HuH-7 (cell line): ENCODE data around the gene RNF223.
"Not testable (repeated sequence)": the region's sequence is repeated elsewhere in the genome, so short reads cannot be mapped to it uniquely, and the experiment has no call there.

Source experiments
- DNase-seq: peaks from one replicate; pipeline ENCODE4 v3.0.0; 2011; ENCODE audit warnings: low spot score

RNF223 gene

DNA sequence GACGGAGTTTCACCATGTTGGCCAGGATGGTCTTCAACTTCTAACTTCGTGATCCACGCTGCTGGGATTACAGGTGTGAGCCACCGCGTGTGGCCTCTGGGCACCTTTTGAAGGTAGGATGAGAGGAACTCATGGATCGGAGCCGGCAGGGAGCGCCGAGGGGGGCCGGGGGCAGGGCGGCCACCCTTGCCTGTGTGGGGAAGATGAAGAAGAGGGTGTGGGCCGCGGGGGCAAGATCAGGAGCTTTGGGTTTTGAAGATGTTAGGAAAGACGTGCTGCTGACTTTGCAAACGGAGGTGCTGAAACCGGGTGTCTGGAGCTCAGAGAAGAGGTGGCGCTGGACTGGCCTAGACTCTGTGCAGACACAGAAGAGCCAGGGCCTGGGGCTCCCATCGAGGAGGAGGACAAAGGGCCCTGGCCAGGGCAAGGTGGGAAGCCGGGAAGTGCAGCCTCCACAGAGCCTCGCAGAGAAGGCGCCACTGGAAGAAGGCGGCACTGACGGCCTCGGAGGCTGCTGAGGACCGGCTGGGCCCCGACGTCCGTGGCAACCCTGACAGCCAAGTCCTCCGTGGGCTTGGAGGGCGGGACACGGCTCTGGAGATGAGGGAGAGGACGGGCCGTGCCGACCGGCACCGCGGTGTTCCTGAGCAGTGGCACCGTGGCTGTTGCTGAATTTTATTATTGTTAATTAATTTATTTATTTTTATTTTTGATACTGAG lies 13.7 kb downstream of the RNF223 start:
- no peak for DNase-seq

DNA sequence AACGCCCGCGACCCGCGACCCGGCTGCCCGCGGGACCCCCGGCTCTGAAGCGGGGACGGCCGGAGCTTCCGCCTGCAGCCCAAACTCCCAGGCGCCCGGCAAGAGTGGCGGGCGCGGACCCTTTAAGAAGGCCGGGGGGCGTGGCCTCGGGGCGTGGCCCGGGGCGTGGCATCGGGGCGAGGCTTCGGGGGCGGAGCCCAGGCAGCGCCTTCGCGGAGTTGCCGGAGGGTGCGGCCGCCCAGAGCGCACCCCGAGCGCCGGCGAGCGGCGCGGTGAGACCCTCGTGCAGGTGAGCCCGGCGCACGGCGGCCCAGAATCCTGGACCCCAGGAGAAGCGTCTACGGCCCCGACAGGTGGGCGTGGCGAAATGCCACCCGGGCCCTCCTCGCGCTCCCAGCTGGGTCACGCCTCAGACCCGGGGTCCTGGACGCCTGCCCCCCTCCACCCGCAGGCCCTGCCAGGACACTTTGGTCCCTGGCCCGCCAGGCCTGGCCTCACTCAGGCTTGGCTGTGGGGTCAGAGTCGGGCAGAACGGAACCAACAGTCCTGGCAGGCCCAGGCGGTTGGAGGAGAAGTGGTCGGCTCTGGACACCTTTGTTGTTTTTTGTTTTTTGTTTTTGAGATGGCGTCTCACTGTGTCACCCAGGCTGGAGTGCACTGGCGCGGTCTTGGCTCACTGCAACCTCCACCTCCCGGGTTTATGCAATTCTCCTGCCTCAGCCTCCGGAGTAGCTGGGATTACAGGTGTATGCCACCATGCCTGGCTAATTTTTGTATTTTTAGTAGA lies 14.4 kb downstream of the RNF223 start:
- peak; percentile 90 for DNase-seq

DNA sequence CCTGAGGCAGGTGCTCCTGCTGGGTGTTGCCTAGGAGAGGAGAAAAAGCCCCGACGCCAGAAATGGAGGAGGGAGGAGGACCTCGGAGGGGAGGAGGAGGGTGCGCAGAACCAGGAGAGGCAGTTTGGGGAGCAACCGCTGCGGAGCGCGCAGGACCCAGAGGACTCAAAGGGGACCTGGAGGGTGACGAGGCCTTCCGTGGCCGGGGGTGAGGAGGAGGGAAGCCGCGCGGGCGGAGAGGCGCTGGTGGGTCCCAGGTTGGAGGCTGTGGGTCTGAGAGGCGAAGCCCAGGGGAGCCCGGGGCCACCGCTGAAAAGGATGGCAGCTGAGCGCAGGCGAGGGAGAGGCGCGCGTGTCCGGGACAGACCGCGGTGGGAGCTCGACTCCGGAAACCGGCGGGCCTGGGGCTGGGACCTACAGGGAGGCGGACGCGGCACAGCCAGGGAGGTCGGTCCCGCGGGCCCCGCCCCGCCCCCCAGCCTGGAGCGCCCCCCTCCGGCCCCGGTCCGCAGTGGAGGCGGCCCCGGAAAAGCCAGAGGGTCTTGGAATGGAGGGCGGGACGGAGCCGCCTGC lies 15.1 kb downstream of the RNF223 start:
- DNase-seq, result peak; percentile 84

DNA sequence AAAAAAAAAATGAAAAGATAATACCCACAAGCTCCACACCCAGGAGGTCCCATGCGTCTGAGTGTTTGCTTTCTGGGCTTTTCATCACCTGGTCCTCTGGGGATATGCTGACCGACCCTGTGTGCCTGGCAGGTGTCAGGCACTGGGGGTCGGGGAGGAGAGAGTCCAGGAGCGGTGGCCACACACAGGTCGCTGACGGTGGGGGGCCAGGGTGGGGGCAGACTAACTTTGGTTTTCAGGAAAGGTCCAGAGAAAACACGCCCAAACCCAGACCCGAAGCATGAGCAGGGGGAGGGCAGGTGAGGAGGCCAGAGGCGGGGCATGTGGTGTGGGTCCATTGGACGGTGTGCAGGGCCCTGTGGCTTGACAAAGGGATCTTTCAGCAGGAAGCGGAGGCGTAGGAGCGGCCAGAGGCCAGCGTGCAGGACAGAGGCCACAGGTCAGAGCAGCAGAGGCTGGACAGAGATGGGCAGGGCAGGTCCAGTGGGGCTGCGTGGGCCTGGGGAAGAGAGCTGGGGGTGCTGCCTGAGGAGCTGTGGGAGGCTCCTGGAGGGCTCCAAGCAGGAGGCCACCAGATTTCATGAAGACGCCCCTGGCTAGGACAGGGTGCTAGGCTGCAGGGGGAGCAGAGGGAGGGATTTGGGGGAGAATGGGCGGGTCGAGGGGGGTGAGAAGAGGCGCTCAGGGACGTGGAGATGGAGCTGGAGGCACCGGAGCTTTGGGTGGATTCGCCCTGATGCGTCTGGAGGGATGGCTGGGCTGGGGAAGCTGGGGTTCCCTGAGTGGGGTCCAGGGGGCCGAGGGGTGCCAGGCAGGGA lies 15.8 kb downstream of the RNF223 start:
- peak; percentile 82 for DNase-seq

DNA sequence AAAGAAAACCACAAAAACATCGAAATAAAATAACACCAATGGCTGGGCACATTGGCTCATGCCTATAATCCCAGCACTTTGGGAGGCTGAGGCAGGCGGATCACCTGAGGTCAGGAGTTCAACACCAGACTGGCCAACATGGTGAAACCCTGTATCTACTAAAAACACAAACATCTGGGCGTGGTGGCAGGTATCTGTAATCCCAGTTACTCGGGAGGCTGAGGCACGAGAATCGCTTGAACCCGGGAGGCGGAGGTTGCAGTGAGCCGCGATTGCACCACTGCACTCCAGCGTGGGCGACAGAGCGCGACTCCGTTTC lies 16.4 kb downstream of the RNF223 start:
- not testable (repeated sequence) for DNase-seq

DNA sequence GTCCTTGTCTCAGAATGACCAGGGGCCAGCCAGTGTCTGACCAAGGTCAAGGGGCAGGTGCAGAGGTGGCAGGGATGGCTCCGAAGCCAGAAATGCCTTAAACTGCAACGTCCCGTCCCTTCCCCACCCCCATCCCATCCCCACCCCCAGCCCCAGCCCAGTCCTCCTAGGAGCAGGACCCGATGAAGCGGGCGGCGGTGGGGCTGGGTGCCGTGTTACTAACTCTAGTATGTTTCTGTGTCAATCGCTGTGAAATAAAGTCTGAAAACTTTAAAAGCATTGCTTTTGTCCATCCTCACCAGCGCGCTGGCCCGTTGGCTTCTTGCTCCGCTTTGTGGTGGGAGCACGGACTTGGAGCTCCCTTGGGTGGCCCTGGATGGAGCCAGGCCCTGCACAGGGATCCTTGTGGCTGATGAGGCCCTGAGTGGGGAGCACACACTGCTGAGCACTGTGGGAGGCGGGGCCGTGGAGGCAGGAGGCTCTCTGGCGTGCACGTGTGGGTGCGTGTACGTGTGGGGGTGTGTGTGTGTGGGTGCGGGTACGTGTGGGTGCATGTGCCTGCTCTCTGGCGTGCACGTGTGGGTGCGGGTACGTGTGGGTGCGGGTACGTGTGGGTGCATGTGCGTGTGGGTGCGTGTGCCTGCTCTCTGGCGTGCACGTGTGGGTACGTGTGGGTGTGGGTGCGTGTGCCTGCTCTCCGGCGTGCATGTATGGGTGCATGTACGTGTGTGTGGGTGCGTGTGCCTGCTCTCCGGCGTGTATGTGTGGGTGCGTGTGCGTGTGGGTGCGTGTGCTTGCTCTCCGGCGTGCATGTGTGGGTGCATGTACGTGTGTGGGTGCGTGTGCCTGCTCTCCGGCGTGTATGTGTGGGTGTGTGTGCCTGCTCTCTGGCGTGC lies 18.0 kb downstream of the RNF223 start:
- no peak for DNase-seq

DNA sequence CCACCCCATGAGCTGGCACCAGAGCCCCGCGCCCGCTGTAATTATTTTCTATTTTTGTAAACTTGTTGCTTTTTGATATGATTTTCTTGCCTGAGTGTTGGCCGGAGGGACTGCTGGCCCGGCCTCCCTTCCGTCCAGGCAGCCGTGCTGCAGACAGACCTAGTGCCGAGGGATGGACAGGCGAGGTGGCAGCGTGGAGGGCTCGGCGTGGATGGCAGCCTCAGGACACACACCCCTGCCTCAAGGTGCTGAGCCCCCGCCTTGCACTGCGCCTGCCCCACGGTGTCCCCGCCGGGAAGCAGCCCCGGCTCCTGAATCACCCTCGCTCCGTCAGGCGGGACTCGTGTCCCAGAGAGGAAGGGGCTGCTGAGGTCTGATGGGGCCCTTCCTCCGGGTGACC lies 19.1 kb downstream of the RNF223 start:
- no peak for DNase-seq

DNA sequence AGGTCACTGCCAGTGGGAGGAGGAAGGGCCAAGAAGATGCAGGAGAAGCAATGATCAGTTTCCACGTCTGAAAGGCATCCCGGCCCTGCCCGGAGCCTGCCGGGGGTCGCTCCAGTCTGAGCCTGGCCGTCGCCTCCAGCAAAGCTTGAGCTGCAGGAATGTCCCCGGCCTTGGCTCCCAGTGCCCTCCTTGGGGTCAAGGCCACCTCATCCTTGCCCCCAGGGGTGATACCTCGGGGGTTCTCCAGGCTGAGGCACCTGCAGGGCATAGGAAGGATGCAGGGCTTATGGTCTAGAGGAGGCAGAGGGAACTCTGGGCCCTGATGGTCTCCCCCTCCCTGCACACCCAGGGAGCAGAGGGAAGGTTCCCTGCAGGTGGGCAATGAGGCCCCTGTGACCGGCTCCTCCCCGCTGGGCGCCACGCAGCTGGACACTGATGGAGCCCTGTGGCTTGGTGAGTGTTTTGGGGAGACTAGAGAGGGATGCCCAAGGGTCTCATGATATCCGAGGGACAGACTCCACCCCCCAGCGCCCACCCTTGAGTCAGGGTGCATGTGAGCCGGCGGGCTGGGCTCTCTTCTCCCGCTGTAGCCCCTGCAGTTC lies 19.9 kb downstream of the RNF223 start:
- DNase-seq, result no peak

DNA sequence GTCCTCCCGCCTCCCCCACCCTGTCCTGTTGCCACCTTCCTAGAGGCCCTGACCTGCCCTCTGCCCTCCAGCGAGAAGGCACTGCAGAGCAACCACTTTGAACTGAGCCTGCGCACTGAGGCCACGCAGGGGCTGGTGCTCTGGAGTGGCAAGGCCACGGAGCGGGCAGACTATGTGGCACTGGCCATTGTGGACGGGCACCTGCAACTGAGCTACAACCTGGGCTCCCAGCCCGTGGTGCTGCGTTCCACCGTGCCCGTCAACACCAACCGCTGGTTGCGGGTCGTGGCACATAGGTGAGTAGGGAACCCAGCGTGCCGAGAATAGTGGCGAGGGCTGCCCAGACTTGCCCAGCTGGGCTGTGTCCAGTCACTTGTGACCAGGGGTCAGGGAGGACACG lies 20.4 kb downstream of the RNF223 start:
- no peak for DNase-seq

DNA sequence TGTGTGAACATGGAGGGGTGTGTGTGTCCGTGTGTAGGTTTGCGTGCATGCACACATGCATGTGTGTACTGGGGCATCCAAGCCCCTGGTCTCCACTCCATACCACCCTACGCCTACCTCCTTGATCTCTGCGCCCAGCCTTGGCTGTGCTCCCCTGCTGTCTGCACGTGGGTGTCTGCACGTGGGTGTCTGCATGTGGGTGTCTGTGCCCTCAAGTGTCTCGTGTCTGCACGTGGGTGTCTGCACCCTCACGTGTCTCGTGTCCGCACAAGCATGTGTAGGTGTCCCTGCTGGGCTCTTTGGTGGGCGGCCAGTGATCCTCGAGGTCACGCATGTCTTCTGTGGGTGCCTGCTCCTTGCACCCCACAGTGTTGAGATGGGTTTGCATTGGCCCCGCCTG lies 21.1 kb downstream of the RNF223 start:
- DNase-seq, result no peak

DNA sequence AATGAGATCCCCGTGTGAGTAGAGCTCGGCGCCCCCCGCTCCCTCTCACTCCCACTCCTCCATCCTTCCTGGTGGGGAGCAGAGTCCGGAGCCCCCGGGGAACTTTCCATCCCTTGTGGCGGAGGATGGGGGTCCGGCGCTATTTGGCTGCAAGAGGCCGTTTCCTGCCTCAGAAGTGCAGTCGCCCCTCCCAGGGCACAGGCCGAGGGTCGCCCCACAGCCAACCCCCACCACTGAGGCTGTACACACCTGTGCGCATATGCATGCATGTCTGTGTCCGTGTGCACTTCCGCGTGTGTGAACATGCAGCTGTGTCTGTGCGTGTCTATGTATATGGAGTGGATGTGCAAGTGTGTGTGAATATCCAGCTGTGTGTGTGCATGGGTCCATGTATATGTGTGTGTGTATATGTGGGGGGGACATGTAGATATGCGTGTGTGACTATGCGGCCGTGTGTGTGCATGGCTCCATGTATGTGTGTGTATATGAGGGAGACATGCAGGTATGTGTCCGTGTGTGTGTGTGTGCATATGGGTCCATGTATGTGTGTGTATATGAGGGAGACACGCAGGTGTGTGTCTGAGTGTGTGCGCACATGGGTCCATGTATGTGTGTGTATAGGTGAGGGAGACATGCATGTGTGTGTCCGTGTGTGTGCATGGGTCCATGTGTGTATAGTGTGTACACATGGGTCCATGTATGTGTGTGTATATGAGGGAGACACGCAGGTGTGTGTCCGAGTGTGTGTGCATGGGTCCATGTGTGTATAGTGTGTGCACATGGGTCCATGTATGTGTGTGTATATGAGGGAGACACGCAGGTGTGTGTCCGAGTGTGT lies 21.9 kb downstream of the RNF223 start:
- DNase-seq, result no peak

DNA sequence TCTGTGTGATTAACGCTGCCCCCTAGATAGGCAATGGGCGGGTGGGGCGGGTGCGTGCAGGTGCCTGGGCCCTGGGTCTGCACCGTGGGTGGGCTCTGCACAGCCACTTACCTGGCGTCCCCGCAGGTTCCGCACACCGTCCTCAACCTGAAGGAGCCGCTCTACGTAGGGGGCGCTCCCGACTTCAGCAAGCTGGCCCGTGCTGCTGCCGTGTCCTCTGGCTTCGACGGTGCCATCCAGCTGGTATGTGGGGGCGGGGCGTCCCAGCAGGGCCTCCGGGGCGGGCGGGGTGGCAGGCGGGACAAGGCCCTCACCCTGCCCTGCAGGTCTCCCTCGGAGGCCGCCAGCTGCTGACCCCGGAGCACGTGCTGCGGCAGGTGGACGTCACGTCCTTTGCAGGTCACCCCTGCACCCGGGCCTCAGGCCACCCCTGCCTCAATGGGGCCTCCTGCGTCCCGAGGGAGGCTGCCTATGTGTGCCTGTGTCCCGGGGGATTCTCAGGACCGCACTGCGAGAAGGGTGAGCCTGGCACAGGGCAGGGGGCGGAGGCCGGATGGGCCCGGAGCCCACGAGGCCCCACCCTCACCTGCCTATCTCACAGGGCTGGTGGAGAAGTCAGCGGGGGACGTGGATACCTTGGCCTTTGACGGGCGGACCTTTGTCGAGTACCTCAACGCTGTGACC lies 22.8 kb downstream of the RNF223 start:
- DNase-seq, result no peak

DNA sequence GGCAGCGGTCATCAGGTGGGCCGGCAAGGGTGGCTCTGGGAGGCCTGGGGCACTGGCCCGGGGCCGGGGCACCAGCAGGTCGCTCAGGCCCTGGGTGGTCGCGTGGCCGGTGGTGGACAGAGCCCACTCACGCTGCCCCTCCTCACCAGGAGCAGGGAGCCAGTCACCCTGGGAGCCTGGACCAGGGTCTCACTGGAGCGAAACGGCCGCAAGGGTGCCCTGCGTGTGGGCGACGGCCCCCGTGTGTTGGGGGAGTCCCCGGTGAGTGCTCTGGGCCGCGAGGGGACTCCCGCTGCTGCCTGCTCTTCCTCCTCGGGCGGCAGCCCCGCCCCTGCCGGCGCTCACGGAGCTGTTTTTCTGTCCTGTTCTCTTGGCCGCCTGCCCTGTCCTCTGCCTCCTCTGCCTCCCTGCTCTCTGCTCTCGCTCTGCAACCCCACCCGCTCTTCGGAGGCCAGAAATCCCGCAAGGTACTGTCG lies 23.5 kb downstream of the RNF223 start:
- DNase-seq, result no peak

DNA sequence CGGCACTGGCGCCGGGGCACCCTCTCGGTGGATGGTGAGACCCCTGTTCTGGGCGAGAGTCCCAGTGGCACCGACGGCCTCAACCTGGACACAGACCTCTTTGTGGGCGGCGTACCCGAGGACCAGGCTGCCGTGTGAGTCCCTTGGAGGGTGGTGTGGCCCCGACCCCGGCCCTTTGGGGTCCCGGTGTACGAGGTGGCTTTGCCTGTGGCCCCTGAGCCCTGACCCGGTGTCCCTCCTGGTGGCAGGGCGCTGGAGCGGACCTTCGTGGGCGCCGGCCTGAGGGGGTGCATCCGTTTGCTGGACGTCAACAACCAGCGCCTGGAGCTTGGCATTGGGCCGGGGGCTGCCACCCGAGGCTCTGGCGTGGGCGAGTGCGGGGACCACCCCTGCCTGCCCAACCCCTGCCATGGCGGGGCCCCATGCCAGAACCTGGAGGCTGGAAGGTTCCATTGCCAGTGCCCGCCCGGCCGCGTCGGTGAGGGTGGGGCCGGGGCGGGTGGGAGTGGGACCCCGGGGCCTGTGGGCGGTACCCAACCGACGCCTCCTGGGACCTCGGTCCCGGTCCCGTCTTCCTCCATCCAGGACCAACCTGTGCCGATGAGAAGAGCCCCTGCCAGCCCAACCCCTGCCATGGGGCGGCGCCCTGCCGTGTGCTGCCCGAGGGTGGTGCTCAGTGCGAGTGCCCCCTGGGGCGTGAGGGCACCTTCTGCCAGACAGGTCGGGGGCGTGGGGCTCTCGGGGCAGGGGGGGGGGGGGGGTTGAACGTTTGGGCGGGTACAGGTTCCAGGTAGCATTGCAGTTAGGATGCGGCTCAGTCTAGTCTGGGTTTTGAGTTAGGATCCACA lies 24.6 kb downstream of the RNF223 start:
- no peak for DNase-seq

DNA sequence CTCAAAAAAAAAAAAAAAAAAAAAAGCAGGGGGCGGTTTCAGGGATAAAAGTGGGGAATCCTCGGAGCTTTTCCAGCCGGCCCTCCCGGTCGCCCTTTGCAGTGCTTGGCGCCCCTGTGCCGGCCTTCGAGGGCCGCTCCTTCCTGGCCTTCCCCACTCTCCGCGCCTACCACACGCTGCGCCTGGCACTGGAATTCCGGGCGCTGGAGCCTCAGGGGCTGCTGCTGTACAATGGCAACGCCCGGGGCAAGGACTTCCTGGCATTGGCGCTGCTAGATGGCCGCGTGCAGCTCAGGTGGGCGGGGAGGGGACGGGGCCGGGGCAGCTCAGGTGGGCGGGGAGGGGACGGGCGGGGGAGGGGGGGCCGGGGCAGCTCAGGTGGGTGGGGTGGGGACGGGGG lies 25.3 kb downstream of the RNF223 start:
- DNase-seq, result no peak

DNA sequence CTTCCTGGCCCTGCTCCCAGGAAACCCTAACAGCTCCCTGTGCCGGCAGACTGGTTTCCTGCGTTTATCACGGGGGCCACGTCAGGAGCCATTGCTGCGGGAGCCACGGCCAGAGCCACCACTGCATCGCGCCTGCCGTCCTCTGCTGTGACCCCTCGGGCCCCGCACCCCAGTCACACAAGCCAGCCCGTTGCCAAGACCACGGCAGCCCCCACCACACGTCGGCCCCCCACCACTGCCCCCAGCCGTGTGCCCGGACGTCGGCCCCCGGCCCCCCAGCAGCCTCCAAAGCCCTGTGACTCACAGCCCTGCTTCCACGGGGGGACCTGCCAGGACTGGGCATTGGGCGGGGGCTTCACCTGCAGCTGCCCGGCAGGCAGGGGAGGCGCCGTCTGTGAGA lies 26.1 kb downstream of the RNF223 start:
- DNase-seq, result no peak

DNA sequence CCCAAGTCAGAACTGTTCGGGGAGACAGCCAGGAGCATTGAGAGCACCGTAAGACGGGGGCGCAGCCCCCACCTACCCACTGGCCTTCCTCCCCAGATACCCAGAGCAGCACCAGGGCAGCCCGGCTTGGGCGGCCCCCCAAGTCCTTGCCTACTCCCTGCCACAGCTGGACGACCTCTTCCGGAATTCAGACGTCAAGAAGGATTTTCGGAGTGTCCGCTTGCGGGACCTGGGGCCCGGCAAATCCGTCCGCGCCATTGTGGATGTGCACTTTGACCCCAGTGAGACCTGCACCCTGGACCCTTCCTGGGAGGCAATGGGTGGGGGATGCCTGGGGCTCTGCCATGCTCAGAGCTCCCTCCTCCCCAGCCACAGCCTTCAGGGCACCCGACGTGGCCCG lies 26.7 kb downstream of the RNF223 start:
- no peak for DNase-seq

DNA sequence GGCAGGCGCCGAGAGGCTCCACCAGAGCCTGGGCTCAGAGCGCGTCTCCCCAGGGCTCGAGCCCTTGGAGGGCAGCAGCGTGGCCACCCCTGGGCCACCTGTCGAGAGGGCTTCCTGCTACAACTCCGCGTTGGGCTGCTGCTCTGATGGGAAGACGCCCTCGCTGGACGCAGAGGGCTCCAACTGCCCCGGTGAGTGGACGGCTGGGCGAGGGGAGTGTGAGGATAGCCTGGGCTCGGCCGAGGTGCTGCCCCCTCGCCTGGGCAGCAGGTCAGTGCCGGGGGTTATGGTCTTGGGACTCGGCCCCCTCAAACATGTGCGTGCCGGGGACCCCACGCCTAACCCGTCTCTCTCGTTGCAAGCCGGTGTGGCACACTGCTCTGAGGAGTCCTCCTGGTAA lies 27.3 kb downstream of the RNF223 start:
- DNase-seq, result no peak

DNA sequence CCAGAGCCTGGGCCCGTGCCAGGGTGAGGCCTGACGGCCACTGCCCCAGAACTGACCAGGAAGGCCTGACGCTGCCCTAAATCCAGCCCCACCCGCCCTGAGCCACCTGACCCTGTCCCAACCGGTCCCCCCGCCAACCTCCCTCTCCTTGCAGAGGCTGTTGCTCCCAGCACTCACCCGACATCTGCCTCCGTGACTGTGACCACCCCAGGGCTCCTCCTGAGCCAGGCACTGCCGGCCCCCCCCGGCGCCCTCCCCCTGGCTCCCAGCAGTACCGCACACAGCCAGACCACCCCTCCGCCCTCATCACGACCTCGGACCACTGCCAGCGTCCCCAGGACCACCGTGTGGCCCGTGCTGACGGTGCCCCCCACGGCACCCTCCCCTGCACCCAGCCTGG lies 27.9 kb downstream of the RNF223 start:
- no peak for DNase-seq
